Body of pancreas (tissue), 4 donors: ENCODE measurements around the gene YAE1.

ENCODE experiments used
- CTCF ChIP-seq, 7 experiments: fragments of 450-650 bp in 4 of 7; fragments of 200-600 bp in 3 of 7; sonication (generic) in 3 of 7; IDR thresholded peaks; one replicate each; pipeline ENCODE4 v1.5.1; 2016 to 2019; ENCODE audit warnings: antibody characterized with exemption in 7 of 7
- POLR2A ChIP-seq, 3 donors: fragments of 450-650 bp; IDR thresholded peaks; one replicate each; pipeline ENCODE4 v1.6.1; 2016; ENCODE audit warnings: antibody characterized with exemption in 3 of 3, mild to moderate bottlenecking in 2 of 3

GRCh38 chr7:39602351-39602750, 36.1 kb downstream of the YAE1 start:
- TF ChIP-seq POLR2A (IDR thresholded peaks at IDR 0.05) (no peak), CTCF (IDR thresholded peaks at IDR 0.05) (no peak)
